ENCODE results near the gene TMA7.

TMA7 gene

GRCh38 chr3:48419597-48419996, 20.5 kb upstream of the TMA7 start:
- TF ChIP-seq ZFX (IDR thresholded peaks at IDR 0.05; ENCODE audit: borderline replicate concordance): no peak
- TF ChIP-seq, protein P1, sequence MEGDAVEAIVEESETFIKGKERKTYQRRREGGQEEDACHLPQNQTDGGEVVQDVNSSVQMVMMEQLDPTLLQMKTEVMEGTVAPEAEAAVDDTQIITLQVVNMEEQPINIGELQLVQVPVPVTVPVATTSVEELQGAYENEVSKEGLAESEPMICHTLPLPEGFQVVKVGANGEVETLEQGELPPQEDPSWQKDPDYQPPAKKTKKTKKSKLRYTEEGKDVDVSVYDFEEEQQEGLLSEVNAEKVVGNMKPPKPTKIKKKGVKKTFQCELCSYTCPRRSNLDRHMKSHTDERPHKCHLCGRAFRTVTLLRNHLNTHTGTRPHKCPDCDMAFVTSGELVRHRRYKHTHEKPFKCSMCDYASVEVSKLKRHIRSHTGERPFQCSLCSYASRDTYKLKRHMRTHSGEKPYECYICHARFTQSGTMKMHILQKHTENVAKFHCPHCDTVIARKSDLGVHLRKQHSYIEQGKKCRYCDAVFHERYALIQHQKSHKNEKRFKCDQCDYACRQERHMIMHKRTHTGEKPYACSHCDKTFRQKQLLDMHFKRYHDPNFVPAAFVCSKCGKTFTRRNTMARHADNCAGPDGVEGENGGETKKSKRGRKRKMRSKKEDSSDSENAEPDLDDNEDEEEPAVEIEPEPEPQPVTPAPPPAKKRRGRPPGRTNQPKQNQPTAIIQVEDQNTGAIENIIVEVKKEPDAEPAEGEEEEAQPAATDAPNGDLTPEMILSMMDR (IDR thresholded peaks at IDR 0.05): no peak

DNA sequence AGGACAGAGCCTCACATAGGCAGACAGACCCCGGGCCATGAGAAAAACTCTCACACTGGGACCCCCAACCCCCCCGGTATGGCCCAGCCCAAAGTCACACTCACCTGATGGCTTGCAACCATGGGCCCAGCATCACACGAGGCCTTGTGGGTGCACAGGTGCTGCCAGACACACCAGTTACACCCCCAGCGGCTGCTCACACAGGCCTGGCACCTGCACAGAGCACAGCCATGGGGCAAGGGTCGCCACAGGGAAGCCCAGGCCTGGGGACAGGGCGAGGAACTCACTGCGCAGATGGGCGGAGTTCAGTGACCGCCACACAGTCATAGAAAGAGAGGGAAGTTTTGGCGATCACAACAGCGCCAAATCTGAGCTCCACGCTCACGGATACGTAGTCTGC, 19.5 kb upstream of the TMA7 start:
- TF ChIP-seq ZFX (IDR thresholded peaks at IDR 0.05; ENCODE audit: borderline replicate concordance): no peak
- TF ChIP-seq, protein P1 (IDR thresholded peaks at IDR 0.05): no peak
- H3K27ac ChIP-seq: no peak overlapping the region

More at GRCh38 chr3:48419597-48419996, 20.5 kb upstream of the TMA7 start:
- no peak overlapping the region for H3K27ac ChIP-seq

- TF ChIP-seq ZFX (IDR thresholded peaks at IDR 0.05; ENCODE audit: borderline replicate concordance): no peak
- TF ChIP-seq, protein P1 (IDR thresholded peaks at IDR 0.05): no peak
- H3K27ac ChIP-seq: no peak overlapping the region
Measured at GRCh38 chr3:48422272-48422671, 17.8 kb upstream of the TMA7 start.

- no peak overlapping the region for H3K27ac ChIP-seq
- TF ChIP-seq, protein P1 (IDR thresholded peaks at IDR 0.05): no peak
- no peak for TF ChIP-seq ZFX (IDR thresholded peaks at IDR 0.05; ENCODE audit: borderline replicate concordance)
Measured at GRCh38 chr3:48422681-48423080, 17.4 kb upstream of the TMA7 start.

DNA sequence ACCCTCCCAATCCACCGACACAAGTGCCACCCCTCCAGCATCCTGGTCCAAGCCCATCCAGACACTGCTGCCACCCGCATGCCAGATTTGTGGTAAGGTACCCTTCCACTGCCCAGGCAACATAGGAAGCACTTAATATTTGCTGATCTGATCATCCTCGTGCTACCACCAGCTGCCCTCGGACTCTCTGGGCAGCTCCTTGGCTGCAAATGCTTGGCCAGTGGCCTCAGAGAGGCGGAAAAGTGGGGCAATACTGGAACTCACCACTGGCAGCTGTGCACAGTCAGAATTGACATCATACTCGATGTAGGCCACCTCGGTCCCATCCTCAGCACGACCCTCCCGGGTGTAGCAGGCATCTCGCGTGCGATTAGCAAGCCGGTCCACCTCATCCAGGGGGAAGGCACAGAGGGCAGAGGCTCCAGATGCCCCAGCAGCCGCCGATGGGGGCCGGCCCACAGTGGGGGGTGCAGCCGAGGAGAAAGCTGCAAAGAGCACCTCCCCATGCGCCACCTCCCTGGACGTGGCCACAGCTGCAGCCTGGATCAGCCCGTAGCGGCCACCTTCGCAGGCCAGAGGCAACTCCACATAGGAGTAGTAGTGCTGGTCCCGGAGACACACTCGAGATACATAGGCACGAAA, 16.7 kb upstream of the TMA7 start:
- TF ChIP-seq ZFX (IDR thresholded peaks at IDR 0.05; ENCODE audit: borderline replicate concordance): no peak
- H3K27ac ChIP-seq: no peak overlapping the region

DNA sequence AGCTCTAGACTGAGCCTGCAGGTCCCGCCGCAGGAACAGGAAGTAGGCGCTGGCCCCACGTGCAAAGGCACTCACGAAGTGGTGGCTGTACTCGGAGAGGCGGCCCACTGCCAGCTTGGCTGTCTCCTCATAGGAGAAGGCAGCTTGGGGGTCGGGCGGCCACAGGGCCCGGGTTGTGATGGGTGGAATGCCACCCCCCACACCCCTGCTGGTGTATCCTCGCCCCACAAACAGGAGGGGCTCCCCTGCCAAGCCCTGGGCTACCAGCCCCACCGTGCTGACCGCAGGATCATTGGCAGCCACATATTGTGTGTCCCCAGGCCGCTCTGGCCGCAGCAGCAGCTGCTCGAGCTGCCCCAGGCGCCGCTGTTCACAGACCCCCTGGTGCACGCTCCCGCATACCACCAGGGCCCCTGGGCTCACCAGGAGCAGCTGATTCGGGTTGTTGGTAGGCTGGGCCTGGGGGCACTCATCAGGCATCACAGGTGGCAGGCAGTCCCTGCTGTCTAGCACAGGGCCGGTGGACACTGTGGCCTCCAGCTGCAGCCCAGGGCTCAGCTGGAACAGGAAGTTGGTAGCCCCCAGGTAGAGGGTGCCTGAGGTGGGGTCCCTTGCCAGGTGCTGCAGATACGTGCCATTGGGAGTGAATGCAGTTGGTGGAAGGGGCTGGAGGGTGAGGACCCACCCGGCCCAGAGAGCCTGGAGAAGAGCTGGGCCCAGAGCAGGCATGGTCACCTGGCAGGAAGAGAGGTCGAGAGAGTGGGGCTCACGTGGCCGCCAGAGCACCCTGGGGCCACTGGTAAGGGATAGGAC, 16.0 kb upstream of the TMA7 start:
- TF ChIP-seq, protein P1 (IDR thresholded peaks at IDR 0.05): no peak
- TF ChIP-seq ZFX (IDR thresholded peaks at IDR 0.05; ENCODE audit: borderline replicate concordance): no peak
- H3K27ac ChIP-seq: no peak overlapping the region

DNA sequence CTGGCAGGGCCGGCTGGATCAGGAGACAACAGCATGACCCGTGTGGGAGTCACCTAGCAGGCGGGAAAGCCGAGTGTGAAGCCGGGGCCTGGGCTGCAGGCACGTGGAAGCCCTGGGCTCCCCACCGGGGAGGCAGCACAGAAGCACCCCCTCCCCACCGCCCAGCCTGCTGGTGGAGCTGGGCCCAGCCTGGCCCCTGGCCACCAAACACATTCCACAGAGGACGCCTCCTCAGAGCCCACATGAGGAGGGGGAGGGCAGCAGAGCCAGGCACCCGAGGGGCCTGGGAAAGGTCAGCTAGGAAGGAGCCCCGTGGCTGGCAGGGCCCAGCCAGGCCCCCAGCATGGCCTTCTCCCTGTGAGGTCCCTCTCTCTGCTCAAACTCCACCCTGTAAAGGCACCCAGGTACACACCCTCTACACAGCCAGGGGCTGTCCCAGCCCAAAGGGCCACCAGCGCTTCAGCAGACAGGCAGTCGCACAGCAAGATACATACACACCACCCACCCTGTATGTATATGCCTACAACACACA, 14.7 kb upstream of the TMA7 start:
- H3K27ac ChIP-seq: no peak overlapping the region
- TF ChIP-seq ZFX (IDR thresholded peaks at IDR 0.05; ENCODE audit: borderline replicate concordance): no peak
- TF ChIP-seq, protein P1 (IDR thresholded peaks at IDR 0.05): no peak
